ELR (cell line): ENCODE data around the gene TSSK2.
"Not testable (repeated sequence)": the region's sequence is repeated elsewhere in the genome, so short reads cannot be mapped to it uniquely, and the experiment has no call there.

Experiments
- DNase-seq: peaks from one replicate; pipeline ENCODE4 v3.0.0-alpha.2; 2015; ENCODE audit warnings: low read depth

TSSK2 gene

DNA sequence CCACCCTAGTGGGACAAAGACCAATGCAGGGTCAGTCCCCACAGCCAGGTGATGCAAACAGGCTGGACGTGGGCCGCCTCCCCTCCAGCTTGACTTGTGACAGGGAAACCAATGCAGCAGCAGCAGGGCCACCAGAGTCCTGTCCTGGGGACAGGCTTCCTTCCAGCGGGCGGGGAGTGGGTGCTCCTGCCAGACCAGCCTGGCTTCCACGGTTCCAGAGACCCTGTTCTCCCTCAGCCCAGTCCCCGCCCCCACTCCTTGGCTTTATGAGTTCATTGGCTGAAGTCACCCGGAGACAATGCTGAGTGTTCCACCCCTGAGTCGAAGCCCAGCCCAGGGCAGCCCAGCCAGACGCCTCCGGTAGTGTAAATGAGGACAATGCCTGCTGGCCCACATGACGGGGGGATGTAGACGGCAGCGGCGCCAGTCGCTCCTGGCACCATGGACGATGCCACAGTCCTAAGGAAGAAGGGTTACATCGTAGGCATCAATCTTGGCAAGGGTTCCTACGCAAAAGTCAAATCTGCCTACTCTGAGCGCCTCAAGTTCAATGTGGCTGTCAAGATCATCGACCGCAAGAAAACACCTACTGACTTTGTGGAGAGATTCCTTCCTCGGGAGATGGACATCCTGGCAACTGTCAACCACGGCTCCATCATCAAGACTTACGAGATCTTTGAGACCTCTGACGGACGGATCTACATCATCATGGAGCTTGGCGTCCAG is at the start of gene TSSK2:
Gene TSSK2 (plus strand): TSS at position 350 of the 726 bp plus-strand sequence. CDS start 92 bp downstream, at position 442.
- DNase-seq = no peak

DNA sequence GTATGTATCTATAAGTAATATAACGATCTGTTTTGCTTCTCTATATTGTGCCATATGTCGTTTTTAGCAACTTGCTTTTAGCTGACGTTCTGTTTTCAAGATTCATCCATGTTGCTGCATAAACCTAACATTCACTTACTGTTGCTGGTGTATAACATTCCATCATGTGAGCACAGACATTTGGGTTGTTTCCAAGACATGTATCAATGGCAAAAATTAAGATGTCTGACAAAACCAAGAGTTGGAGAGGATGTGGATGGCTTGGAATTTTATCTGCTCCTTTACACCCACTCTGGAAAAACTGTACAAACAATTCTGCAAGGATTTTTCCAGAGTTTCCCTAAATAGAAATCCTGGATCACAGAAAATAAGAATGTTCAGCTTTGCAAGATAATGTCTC is 49.8 kb upstream of the TSSK2 start:
- DNase-seq = no peak

DNA sequence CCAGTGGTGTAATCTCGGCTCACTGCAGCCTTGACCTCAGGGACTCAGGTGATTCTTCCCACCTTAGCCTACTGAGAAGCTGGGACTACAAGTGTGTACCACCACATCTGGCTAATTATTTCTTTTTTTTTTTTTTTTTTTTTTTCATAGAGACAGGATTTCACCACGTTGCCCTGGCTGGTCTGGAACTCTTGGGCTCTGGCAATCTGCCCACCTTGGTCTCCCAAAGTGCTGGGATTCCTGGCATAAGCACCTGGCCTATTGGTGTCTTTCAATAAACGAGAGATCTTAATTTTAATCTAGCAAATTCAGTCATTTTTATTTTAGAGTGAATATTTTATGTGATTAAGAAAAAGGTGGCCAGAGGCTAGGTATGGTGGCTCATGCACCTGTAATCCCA is 49.0 kb upstream of the TSSK2 start:
- no peak for DNase-seq

- no peak for DNase-seq
These were observed 48.3 kb upstream of the TSSK2 start for GRCh38 chr22:19082793-19083192.

DNA sequence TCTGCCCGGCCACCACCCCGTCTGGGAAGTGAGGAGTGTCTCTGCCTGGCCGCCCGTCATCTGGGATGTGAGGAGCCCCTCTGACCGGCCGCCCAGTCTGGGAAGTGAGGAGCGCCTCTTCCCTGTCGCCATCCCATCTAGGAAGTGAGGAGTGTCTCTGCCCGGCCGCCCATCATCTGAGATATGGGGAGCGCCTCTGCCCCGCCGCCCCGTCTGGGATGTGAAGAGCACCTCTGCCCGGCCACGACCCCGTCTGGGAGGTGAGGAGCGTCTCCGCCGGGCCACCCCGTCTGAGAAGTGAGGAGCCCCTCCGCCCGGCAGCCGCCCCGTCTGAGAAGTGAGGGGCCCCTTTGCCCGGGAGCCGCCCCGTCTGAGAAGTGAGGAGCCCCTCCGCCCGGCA is 47.0 kb upstream of the TSSK2 start:
- DNase-seq = not testable (repeated sequence)

- DNase-seq = not testable (repeated sequence)
These were observed 46.5 kb upstream of the TSSK2 start for GRCh38 chr22:19084586-19084985.

DNA sequence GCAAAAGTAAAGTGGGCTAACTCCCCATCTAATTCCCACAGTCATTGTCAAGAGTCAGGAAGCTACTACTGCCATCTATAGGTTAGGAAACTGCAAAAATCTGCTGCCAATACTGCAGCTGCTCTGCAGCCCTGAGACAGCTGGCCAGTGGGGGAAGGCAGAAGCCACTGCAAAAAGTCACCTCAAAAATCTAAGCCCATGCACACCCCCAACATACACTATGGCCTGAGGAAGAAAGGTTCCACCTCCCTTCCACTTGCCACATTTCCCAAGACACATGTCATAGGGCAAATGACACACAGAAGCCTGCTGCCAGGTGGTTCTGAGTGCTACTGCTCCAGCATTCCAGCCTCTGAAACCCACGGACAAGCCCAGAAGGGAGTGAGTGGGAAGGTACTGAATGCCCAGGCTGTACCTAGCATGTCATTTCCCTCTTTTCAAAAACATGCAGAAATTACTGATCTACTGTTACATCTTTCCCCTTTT is 45.8 kb upstream of the TSSK2 start:
- DNase-seq = peak; percentile 52

GRCh38 chr22:19086417-19086816 is 44.7 kb upstream of the TSSK2 start:
- DNase-seq = no peak

GRCh38 chr22:19086896-19087295 is 44.2 kb upstream of the TSSK2 start:
- DNase-seq = peak; percentile 65

GRCh38 chr22:19088866-19089595 is 42.1 kb upstream of the TSSK2 start:
- DNase-seq = no peak

DNA sequence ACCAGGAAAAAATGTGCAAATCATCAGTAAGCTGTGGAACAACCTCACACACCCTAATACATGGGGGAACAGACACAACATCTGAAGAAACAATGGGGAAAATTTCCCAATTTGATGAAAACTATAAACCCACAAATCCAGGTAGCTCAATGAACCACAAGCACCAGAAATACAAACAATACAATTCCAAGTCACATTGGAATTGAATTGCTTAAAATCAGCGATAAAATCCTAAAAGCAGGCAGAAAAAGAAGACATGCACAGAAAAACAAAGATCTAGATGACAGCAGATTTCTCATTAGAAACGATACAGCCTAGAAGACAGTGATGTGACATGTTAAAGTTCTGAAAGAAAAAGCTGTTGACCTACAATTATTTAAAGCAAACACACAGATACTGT is 40.9 kb upstream of the TSSK2 start:
- DNase-seq = no peak

GRCh38 chr22:19090586-19091127 is 40.5 kb upstream of the TSSK2 start:
- no peak for DNase-seq

DNA sequence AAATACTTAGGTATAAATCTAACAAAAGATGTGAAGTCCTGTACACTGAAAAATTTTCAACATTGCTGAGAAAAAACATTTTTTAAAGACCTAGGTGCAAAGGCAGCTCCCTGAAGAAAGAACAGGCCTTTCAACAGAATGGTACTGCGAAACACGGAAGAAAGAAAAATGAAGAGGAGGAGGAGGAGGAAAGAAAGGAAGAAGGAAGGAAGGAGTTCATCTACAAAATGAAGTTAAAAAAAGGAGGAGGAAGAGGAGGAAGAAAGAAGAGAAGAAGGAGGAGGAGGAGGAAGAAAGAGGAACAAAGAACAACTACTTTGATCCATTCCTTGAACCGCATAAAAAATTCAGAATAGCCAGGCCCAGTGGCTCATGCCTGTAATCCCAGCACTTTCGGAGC is 38.4 kb upstream of the TSSK2 start:
- no peak for DNase-seq

GRCh38 chr22:19094393-19094997 is 36.6 kb upstream of the TSSK2 start:
- DNase-seq = no peak

DNA sequence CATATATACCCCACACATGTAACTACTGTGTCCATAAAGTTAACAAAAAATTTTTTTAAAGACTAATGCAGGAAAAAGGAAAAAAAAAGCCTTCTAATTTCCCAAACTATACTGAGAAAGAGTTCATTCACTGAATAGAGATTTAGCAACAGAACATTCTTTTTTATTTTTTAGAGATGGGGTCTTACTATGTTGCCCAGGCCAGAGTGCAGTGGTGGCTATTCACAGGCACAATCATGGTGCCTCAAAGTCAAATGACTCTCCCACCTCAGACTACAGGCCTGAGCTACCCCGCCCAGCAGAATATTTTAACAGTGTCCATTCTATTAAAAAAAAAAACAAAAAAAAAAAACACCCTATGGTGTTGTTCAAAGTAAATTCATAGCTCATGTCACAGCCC is 34.6 kb upstream of the TSSK2 start:
- no peak for DNase-seq

GRCh38 chr22:19097518-19097917 is 33.6 kb upstream of the TSSK2 start:
- no peak for DNase-seq

GRCh38 chr22:19098157-19098556 is 33.0 kb upstream of the TSSK2 start:
- DNase-seq = no peak

DNA sequence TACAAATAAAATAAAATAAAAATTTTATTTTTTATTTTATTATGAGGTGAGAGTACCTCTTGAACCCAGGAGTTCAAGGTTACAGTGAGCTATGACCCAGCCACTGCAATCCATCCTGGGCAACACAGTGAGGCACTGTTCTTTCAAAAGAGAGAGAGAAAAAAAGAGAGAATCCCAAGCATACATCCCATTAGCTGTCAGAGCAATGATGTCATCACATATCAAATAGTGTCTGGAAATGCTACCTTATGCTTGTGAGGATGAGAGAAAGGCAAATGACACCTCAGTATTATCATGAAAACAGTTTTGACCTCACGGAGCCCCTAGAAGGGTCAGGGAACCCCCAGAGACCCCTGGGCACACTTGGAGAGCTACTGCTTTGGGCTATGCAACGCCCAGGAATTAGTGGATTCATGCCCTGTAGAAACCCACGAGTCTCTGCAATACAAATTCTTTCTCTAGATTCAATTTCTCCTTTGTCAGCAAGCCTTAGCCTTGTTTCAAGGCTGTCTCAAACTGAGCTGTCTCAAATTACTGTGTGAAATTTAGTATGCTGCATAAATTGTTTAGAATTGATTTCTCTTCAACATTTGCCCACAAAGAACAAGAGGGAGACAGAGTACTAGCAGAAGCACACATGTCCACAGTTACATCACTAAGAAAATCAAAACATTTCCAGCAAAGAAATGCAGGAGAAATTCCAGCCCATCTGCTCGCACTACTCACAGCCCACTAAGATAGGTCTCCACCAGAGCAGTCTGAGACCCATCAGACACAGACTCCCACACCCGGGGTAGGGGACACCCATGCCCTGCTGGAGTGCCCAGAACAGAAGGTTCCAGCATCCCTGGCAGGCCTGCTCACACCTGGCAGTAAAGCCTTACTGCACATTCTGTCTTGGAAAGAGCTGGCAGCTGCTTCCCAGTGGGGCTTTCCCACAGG is 27.0 kb upstream of the TSSK2 start:
- DNase-seq = no peak

- DNase-seq = no peak
These were observed 25.7 kb upstream of the TSSK2 start for GRCh38 chr22:19105456-19105855.

DNA sequence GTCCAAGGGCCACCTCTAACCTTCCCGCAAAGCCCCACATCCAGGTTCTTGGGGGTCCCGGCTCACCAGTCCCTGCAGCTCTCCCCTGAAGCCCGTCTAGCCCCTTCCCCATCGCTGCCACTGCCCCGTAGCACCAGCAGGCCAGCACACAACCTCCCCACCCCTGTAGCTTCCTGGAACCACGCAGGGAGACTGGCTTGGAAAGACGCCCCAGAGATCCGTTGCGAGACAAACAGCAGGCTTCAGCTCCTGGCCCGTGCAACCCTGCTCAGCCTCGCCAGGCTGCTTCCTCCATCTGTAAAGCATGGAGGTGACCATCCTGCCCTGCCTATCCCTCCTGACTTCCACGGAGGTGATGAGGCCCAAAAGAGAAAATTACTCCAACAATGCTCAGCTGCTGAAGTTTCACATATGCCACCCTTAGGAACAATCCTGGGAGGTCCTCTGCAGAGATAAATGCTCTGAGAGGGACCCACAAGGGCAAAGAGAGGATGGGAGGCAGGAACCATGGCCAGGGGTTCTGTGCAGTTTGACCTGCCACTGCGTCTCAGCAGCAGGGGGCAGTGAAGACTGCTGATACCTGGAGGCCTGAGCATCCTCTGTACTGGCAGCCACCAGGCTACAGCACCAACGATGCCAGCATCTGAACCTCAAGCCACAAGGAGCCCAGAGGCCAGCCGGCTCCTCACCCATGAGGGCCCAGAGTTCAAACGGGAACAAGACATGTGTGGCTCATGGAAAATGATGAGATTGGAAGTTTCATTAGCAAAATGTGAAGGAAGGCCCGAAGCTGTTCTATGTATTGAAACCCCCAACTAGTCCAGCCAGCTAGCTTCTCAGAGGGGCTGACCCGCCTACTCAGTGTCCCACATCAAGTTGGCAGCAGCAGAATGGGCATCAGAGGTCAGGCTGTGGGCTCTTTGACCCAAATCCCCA is 25.0 kb upstream of the TSSK2 start:
- no peak for DNase-seq
